HEK293 (cell line): ENCODE results near the gene EXOSC9.

Experiments used
- CTCF ChIP-seq: fragments of 450-650 bp; formaldehyde crosslinking; IDR thresholded peaks from 2 replicates; pipeline ENCODE4 v1.5.1; 2016; ENCODE audit warnings: missing biosample characterization, missing genetic modification characterization
- ZNF138 ChIP-seq: fragments of 450-650 bp; formaldehyde crosslinking; IDR thresholded peaks from 2 replicates; pipeline ENCODE4 v1.5.1; 2016; ENCODE audit warnings: missing biosample characterization, missing genetic modification characterization, borderline replicate concordance
- ZNF24 ChIP-seq: fragments of 450-650 bp; formaldehyde crosslinking; IDR thresholded peaks from 2 replicates; pipeline ENCODE4 v1.5.1; 2016; ENCODE audit warnings: missing biosample characterization, missing genetic modification characterization

- TF ChIP-seq CTCF (no peak), ZNF24 (tag by site-specific recombination) (no peak), ZNF138 (no peak)
Observed at GRCh38 chr4:121789960-121790829, 10.9 kb upstream of the EXOSC9 start.
